ENCODE measurements around the gene RAB3A.
A peak's percentile ranks its signal among the peaks of the same experiment; 100 is the strongest.
"Not testable (repeated sequence)": the region's sequence is repeated elsewhere in the genome, so short reads cannot be mapped to it uniquely, and the experiment has no call there.

The RAB3A gene

DNA sequence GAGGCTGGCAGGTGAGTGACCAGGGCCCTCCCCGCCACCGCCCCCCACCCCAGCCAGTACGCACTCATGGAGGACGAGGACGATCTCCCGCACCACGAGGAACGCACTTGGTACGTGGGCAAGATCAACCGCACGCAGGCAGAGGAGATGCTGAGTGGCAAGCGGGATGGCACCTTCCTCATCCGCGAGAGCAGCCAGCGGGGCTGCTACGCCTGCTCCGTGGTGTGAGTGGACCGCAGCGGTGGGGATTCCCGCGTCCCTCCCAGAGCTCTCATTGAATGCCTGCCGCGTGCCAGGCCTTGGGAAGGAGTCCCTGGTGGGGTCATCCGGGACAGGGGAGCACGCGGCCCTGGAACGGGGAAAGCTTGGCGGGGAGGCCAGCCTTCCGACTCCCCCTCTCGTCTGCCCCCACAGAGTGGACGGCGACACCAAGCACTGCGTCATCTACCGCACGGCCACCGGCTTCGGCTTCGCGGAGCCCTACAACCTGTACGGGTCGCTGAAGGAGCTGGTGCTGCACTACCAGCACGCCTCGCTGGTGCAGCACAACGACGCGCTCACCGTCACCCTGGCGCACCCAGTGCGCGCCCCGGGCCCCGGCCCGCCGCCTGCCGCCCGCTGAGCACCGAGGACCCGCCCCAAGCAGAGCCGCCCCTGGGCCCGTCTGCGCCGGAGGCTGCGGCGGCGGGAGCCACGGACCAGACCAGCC lies 35.0 kb downstream of the RAB3A start:
- no peak for DNase-seq (ENCODE audit: low read depth in 2 of 2)

DNA sequence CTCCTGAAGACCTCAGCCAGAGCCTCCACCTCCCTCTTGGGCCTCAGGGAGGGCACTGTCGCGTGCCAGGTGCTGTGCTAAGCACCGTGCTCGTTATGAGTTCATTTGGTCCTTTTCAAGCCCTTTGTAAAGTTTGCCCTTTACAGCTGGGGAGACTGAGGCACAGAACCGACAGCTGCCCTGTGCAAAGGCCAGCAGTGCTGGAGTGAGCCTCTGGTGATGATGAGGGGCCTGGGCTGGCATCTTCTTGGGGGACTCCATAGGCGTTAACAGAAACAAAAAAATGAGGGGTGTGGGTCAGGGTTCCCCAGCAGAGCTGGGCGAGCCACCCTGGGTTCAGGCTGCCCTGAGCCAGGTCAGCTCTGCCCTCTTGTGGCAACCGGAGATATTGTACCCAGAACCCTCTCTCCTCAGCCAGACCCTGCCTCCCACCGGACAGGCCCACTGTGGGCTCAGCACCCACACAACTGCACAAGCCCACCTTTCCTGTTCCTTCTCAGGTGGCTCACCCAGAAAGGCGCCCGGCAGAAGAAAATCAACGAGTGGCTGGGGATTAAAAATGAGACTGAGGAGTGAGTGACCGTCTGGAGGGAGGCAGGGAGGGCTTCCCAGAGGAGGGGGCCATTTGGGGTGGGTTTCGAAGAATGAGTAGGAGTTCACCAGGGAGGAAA lies 35.7 kb downstream of the RAB3A start:
- DNase-seq (ENCODE audit: low read depth in 2 of 2): peak in 1 of 2 experiments; percentile 46

DNA sequence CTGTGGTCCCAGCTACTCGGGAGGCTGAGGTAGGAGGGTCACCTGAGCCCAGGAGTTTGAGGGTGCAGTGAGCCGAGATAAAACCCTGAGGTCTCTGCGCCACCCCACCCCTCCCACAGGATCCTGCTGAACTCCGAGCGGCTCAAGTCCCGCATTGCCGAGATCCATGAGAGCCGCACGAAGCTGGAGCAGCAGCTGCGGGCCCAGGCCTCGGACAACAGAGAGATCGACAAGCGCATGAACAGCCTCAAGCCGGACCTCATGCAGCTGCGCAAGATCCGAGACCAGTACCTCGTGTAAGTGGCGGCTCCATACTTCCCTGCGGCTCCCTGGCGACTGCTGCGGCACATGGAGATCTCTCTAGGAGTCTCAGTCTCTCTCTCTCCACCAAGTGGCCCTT lies 36.8 kb downstream of the RAB3A start:
- DNase-seq (ENCODE audit: low read depth in 2 of 2): no peak

DNA sequence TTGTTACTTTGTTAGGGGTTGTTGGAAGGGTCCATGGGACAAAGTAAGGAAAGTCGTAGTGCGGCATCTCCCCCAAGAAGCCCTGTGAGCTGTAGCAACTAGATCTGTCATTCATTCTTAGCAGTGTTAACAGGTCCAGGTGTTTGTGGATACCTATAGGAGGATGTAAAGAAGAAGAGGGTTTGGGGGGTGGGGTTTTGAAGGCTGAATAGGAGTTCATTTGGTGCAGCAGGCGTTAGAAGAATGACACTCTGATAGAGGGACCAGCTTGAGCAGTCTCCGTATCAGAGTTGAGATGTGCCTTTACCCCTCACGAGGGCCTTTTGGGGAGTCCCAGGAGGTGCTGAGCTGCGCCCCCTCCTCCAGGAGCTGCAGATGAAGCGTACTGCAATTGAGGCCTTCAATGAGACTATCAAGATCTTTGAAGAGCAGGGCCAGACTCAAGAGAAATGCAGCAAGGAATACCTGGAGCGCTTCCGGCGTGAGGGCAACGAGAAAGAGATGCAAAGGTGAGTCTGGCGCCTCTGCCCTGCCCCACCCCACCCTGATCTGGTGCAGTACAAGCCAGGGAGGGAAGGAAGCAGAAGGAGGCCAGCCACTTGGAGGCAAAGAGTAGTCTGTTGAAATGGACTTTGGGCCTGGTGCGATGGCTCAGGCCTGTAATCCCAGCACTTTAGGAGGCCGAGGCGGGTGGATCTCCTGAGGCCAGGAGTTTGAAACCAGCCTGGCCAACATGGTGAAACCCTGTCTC lies 37.9 kb downstream of the RAB3A start:
- no peak for DNase-seq (ENCODE audit: low read depth in 2 of 2)

DNA sequence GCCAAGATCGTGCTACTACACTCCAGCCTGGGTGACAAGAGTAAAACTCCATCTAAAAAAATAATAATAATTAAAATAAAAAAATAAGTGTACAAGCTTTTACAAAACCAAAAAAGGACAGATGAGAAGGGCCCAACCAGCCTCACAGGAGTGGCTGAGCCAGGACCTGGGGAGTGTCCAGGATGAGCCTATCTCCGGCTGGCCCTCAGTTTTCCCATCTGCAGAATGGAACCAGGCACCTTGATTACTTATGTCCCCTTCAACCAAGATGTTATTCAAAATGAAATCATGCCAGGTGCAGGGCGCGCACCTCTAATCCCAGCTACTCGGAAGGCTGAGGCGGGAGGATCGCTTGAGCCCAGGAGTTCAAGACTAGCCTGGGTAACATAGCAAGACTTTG lies 39.8 kb downstream of the RAB3A start:
- DNase-seq (ENCODE audit: low read depth in 2 of 2): no peak

DNA sequence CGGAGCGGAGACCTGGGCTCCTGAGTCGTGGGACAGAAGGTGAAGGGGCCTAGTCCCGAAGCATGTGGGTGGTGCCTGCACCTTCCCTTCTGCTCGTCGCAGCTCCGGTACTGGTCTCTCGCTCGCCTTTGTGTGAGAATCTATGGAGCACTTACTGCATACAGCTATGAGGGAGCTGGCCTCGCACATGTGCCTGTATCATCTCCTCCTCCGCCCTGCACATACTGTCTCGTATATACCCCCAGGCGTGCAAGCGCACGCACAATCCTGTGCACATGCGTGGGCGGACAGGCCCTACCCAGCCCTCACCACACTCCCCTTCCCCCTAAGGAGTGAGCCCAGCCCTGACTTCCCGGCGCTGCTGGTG lies 42.2 kb downstream of the RAB3A start:
- no peak for DNase-seq (ENCODE audit: low read depth in 2 of 2)

DNA sequence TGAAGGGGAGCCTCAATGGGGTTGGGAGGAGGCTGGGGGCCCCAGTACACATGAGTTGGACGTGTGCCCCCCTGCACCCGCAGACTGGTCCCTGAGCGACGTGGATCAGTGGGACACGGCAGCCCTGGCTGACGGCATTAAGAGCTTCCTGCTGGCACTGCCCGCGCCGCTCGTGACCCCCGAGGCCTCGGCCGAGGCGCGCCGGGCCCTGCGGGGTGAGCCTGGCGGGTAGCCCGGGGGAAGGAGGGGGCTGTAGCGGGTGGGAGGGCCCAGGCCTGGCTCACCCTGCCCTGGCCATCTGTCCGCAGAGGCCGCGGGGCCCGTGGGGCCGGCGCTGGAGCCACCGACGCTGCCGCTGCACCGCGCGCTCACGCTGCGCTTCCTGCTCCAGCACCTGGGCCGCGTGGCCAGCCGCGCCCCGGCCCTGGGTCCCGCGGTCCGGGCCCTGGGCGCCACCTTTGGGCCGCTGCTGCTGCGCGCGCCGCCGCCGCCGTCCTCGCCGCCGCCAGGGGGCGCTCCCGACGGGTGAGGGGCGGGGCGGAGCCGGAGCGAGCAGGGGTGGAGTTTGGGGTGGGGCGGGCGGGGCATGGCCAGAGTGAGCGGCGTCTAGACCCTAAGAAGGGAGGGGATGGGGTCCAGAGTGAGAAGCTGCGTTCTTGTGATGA lies 42.7 kb downstream of the RAB3A start:
- DNase-seq (ENCODE audit: low read depth in 2 of 2): peak; percentile 62 to 65

DNA sequence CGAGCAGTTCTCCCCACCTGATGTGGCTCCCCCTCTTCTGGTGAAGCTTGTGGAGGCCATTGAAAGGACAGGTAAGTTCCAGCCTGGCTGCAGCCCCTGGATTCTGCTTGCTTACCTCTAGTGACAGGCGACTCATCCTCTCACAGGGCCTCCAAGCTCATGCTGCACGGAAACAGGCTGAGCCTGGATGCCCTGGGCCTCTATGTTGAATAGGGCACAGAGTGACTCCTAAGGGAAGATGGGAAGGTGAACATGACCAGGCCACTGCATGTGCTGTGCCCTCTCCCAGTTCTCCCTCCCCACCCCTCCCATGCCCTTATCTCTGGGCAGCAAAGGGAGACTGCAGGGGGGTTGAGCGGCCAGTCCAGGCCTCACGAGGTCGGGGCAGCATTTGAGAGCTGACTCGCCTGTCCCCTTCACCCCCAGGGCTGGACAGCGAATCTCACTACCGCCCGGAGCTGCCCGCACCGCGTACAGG lies 43.3 kb downstream of the RAB3A start:
- DNase-seq (ENCODE audit: low read depth in 2 of 2): no peak

DNA sequence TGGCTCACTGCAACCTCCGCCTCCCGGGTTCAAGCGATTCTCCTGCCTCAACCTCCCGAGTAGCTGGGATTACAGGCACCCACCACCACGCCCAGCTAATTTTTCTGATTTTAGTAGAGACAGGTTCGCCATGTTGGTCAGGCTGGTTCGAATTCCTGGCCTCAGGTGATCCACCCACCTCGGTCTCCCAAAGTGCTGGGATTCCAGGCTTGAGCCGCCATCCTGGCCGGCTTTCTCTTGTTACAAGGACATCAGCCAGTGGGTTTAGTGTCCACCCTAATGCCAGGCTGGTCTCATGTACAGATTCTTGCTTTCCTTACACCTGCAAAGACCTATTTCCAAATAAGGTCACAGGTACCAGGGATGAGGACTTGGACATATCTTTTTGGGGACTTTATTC lies 44.0 kb downstream of the RAB3A start:
- DNase-seq (ENCODE audit: low read depth in 2 of 2): no peak

DNA sequence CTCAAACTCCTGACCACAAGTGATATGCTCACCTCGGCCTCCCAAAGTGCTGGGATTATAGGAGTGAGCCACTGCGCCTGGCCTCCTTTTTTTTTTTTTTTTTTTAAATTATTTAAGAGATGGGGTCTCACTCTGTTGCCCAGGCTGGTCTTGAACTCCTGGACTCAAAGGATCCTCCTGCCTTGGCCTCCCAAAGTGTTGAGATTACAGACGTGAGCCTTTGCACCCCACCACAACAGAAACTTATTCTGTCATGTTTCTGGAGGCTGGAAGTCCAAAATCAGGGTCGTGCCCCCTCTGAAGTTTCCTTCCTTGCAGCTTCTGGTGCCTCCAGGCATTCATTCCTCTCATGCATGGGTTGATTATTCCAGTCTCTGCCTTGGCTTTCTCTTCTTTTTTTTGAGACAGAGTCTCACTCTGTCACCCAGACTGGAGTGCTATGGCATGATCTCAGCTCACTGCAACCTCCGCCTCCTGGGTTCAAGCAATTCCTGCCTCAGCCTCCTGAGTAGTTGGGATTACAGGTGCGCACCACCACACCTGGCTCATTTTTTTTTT lies 44.7 kb downstream of the RAB3A start:
- DNase-seq (ENCODE audit: low read depth in 2 of 2): not testable (repeated sequence)

DNA sequence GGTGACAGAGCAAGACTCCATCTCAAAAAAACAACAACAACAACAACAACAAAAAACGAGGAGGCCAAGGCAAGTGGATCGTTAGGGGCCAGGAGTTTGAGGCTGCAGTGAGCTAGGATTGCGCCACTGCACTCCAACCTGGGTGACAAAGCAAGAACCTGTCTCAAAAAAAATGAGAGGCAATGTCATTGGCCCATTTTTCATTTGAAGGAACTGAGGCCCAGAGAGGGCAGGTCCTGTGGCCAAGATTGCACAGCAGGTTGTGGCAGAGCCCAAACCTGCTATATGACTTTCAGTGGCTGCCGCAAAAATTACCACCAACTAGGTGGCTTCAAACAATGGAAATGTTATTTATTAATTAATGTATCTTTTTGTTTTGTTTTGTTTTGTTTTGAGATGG lies 45.4 kb downstream of the RAB3A start:
- DNase-seq (ENCODE audit: low read depth in 2 of 2): no peak

DNA sequence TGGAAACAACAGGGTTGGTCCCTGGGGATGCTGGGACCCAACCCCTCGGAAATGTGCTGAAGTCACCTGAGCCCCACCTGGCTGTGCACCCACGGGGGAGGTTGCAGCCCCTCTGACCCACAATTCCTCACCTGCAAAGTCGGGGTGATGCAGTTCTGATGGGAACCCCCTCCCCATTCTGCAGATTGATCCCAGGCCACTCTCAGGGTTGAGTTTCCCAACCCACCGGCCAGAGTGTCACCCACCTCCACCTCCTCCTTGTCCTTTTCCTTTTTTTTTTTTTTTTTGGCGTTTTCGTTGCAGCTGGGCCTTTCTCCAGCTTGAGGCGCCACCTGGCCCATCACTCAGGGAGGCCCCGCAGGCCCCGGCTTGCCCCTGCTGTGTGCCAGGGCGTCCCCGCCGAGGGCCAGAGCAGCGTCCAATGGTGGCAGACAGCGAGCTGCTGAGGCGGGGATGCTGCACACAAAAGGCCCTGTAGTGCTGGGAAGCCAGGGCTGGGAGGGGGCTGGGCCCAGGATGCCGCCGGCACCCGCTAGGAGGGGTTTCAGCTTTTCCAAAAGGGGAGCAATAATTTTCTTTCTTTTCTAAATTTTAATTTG lies 46.3 kb downstream of the RAB3A start:
- DNase-seq (ENCODE audit: low read depth in 2 of 2): no peak

DNA sequence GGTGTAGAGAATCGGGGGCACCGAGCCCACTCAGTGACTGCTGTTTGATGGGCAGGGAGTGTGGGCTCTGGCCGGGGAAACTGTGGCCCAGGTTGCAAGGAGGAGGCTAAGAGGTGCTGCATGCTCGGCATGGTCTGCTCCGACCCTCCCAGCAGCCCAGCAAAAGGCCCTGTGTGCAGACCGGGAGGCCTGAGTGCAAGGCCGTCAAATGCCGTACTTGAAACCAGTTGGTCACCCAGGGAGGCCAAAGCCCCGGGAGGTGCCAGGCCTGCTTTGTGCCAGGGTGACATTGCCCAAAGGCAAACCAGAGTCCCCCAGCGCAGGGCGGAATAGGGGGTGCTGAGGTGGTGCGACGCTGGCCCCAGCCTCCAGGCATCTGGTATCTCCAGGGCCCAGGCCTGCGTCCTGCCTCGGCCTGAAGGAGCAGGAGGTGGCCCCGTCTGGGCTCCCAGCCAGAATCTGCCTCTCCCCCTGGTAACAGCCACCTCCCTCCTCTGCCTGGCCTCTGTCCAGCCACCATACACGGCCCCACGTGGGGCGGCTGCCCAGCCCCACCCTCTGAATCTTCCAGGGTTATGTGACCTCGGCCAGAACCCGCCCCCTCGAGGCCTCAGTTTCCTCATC lies 46.9 kb downstream of the RAB3A start:
- DNase-seq (ENCODE audit: low read depth in 2 of 2): no peak

DNA sequence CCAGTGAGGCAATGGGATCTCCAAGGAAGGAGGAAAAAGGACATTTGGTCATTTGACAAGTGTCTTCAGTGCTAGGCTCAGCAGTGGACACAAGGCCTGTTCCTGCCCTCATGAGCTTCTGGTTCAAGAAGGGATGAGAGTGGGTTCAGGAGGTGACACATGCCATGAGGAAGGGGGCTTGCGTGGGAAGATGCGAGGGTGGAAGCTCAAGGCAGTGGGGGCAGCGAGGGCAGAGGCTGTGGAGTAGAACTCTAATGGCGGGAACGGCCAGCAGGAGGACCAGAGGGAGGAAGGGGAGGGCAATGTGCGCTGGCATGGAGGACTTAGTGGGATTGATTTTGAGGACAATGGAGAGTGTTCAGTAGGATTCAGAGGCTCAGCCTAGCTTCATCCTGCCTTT lies 47.6 kb downstream of the RAB3A start:
- no peak for DNase-seq (ENCODE audit: low read depth in 2 of 2)

DNA sequence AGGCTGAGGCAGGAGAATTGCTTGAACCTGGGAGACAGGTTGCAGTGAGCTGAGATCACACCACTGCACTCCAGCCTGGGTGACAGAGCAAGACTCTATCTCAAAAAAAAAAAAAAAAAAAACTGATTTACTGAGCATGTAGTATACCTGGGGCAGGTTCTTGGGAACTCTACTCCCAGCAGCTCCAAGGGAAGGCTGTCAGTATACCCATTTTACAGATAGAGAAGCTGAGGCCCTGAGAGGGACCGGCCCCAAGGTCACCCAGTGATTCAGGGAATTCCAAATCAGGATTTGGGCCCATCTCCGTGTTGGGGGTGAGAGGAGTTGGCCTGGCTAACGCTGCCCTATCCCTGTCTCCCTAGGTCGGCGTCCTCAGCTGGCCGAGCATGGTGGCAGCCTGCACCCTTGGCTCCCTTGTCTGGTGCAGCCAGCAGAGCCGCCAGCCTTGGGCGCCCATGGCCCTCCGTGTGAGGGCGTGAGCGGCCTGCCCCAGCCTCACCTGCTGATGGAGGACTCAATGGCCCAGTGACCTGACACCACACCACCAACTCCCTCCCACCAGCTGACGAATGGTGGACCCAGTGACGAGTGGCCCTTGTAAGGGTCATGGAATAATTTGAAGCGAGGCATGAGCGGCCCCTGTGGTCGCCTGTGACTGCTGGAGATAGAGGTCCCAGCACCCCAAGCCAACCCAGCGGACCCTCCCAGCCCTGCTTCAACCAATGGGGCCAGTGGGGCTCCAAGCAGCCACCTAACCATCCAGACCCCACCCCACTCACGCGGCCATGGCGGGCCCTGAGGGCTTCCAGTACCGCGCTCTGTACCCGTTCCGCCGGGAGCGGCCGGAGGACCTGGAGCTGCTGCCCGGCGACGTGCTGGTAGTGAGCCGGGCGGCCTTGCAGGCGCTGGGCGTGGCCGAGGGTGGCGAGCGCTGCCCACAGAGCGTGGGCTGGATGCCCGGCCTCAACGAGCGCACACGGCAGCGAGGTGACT lies 48.5 kb downstream of the RAB3A start:
- no peak for DNase-seq (ENCODE audit: low read depth in 2 of 2)

DNA sequence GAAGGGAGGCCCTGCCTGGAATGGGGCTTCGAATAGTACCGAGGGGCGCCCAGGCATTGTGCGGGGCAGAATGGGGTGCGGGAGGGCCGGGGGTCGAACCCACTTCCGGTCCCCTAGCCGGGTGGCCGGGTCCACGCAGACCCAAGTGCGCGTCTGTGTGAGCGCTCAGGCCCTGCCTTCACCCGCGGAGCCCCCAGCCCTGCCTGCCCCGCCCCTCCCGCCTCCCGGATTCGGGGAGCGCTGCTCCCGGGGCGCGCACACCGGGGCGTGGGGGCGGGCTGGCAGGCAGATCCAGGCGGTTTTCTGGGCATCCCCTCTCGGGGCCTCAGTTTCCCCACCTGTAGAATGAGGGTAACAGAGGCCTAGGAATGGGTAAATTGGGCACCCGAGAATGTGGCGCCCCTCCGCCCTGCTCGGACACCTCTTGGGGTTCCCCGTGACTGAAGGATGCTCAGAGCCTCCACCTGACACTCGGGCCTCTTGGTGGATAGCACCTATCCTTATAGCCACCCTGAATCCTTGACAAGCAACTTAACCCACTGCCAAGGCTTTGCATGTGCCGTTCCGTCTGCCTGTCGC lies 50.2 kb downstream of the RAB3A start:
- peak in 1 of 2 experiments; percentile 30 for DNase-seq (ENCODE audit: low read depth in 2 of 2)

DNA sequence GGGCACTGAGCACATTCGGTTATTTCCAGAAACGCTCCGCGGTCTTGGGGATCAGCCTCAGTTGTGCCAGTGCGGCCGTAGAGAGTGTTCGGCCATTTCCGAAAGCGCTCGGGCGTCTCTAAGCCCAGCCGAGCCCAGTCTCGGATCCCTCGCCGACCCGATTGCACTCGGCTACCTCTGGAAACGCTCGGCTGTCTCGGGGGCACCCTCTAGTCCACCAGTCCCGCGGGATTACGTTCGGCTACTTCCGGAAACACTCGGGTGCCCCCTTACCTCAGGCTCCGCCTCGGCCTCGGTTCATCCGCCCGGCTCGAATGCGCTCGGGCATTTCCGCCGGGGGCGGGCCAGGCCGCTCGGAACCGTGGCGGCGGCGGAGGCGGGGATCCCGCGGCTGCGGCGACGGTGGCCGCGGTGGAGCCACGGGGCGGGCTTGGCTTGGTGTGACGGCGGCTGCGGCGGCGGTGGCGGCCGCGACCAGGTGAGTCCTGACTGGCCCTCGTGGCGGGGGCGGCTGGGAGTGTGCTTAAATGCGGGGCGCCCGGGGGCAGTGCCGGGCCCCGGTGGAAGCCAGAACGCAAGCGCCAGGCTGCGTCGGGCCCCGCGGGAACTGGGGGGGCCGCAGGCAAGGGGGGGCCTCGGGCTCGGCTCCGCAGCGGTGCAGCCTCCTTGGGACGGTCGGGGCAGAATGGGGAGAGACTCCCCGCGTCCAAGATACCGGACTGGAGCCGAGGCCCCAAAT lies 50.9 kb downstream of the RAB3A start, which contains the start of gene PIK3R2:
Gene PIK3R2, plus strand, starts transcription at position 347 of the 739 bp plus-strand sequence. CDS start 2,717 bp downstream, outside the sequence.
- DNase-seq (ENCODE audit: low read depth in 2 of 2): peak; percentile 99 to 100

DNA sequence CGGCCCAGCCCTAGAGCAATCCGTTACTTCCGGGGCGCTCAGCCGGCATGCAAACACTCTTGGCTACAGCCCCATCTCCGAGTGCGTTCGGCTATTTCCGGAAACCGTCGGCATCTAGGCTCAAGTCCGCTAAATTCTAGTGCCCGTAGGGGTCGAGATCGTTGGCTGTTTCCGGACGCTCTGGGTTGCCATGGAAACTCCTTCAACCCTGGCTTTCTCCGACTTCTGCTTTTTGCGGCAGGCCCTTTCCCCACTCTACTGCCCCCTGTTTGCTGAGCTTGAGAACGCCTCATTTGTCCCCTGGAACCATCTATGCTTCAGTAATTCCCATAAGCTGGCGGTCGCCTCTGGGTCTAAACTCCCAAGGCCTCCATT lies 51.4 kb downstream of the RAB3A start:
- DNase-seq (ENCODE audit: low read depth in 2 of 2): peak; percentile 93 to 99

Measured in stimulated activated CD4-positive, alpha-beta T cell treated with anti-CD3 and anti-CD28 coated beads, Interleukin-12 subunit alpha, Interleukin-12 subunit beta, amount 100 ng/mL, for 24 hours (primary cell).